Ramos (cell line): ENCODE data around the gene BLTP3B.

Experiments
- in situ Hi-C: fragments of 300-500 bp; cut with MboI; formaldehyde crosslinking; loops from one replicate; pipeline ENCODE4 v1.14.3; 2022; ENCODE audit warnings: low sequenced_read_pairs; ENCODE audit not compliant: unreplicated experiment

Gene BLTP3B

DNA sequence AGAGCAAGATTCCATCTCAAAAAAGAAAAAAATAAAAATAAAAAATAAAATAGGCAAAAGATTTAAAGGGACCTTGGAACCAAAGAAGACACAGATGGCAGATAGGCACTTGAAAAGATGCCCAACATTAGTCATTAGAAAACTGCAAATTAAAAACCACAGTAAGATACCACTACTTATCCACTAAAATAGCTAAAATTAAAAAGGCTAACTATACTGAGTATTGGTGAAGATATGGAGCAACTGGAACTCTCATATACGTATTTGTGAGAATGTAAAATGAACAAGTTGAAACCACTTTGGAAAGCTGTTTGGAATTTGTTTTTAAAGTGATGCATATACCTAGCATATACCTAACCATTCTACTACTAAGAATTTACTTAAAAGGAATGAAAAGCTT is 22.3 kb downstream of the BLTP3B start:
- in situ Hi-C loops = no loop called here

DNA sequence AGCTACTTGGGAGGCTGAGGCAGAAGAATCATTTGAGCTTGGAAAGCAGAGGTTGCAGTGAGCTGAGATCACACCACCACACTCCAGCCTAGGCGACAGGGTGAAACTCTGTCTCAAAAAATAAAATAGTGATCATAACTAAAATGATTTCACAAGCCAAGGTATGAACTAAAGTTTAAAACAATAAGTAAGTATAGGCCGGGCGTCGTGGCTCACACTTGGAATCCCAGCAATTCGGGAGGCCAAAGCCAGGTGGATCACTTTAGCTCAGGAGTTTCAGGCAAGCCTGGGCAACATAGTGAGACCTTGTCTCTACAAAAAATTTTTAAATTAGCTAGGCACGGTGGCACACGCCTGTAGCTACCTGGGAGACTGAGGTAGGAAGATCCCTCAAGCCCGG is 27.4 kb downstream of the BLTP3B start:
- in situ Hi-C loops = no loop called here

DNA sequence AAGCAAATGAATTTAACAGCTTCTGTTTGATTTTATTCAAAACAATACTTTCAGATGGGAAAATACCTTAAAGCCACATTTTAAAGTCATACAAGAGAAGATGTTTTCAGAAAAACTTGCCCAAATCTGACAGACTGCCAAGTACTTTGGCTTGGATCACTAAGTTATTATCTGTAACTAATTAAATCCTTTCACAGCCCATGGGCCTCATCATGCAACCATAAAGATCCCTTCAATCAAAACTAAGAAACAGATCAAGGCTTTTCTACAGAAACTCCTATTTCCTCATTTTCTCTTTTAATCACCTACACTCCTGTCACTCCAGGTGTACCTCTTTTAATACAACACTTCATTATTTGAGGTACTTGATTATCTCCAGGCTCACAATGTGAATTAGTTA is 28.1 kb downstream of the BLTP3B start:
- in situ Hi-C loops = no loop called here

DNA sequence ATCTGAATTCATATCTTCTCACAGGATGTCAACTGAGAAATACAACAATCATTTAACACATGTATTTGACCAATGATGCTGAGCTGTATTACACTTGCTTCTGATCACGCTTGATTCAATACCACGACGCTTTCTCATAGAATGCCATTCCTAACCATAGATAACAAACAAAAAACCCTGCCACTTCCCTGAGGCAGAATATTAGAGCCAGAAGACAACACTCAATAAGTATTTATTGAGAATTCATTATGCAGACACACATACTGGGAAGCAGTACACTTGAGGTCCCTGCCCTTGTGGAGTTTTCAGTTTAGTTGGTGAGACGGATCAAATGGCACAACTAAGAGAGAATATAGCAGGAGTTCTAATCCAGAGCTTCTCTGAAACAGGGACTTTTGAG is 32.4 kb downstream of the BLTP3B start:
- in situ Hi-C loops = no loop called here

DNA sequence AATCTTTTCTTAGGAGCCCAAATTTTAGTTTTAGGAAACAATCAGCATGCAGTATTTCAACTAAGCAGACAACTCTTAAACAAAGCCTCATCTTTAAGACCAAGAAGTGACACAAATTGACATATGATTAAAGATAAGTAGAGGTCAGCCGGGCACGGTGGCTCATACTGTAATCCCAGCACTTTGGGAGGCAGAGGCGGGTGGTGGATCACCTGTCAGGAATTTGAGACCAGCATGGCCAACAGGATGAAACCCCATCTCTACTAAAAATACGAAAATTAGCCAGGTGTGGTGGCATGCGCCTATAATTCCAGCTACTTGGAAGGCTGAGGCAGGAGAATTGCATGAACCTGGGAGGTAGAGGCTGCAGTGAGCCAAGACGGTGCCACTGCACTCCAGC is 35.8 kb downstream of the BLTP3B start:
- in situ Hi-C loops = no loop called here

DNA sequence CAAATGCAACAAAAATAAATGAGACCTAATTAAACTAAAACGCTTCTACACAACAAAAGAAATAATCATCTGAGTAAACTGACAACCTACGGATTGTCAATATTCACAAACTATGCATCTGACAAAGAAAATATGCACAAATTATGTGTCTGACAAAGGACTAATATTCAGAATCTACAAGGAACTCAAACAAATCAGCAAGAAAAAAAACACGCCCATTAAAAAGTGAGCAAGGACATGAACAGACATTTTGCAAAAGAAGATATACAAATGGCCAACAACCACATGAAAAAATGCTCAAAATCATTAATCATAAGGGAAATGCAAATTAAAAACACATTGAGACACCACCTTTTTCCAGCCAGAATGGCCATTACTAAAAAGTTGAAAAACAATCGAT is 37.0 kb downstream of the BLTP3B start:
- in situ Hi-C loops = no loop called here

DNA sequence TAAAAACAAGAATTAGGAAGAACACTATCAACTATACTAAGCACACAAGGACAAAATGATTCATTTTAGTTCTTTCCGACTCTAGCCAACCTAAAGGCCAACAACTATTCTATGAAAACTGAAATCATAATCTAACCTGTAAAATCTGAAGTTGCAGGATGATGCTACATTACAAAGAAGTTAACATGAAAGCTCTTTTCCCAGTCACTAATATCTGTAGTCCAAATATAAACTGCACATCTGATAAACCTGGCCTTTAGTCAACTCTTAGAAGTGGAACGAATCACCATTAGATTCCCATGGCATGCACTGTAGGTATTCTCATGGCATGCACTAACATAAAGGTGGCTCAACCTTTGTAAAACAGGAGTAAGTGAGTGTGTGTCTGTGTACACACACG is 41.7 kb downstream of the BLTP3B start:
- in situ Hi-C loops = no loop called here
